ENCODE results near the gene USE1. TPM values are rescaled to one million over a fixed set of nuclear protein-coding genes. Genes with fewer than 3 reads are reported as not detected.
"Not testable (repeated sequence)": the region's sequence is repeated elsewhere in the genome, so short reads cannot be mapped to it uniquely, and the experiment has no call there.

USE1 gene
- total RNA-seq, 4 donors from 2014 or later = 16.6 to 25.5 (median 23.8) TPM

DNA sequence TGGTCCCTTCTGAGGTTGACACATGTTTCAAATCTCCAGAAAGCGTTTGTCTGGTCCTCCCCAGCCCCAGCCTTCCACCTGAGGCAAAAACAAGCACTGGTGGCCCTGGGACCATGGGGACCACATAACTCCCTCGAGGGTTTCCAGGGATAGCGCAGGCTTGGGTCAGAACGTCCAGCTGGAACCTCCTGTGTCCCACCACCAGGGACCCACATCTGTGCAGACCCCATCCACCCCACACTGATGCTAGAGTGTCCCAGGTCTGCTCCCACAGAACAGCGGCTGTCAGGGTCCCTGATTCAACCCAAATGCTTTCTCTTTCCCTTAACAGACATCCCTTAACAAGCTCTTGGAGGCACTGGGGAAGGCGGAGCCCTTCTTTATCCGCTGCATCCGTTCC lies 29.6 kb upstream of the USE1 start:
- DNase-seq (ENCODE audit: low spot score in 2 of 2) = no peak
- WGBS, 2 donors = 88 to 90% methylated on average over 8 of the region's 8 CpGs
- intact Hi-C loops (cut with DNase I; ENCODE audit: low total_unique reads) = no loop called here
- no peak overlapping the region for H3K4me3 ChIP-seq (ENCODE audit: low read depth, poor library complexity, severe bottlenecking)
- TF ChIP-seq, protein P1, sequence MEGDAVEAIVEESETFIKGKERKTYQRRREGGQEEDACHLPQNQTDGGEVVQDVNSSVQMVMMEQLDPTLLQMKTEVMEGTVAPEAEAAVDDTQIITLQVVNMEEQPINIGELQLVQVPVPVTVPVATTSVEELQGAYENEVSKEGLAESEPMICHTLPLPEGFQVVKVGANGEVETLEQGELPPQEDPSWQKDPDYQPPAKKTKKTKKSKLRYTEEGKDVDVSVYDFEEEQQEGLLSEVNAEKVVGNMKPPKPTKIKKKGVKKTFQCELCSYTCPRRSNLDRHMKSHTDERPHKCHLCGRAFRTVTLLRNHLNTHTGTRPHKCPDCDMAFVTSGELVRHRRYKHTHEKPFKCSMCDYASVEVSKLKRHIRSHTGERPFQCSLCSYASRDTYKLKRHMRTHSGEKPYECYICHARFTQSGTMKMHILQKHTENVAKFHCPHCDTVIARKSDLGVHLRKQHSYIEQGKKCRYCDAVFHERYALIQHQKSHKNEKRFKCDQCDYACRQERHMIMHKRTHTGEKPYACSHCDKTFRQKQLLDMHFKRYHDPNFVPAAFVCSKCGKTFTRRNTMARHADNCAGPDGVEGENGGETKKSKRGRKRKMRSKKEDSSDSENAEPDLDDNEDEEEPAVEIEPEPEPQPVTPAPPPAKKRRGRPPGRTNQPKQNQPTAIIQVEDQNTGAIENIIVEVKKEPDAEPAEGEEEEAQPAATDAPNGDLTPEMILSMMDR (IDR thresholded peaks at IDR 0.05) = no peak
- TF ChIP-seq POLR2A (IDR thresholded peaks at IDR 0.05) = no peak

GRCh38 chr19:17191736-17192135 lies 23.4 kb upstream of the USE1 start:
- WGBS, 2 donors = 81 to 97% methylated on average over 6 of the region's 6 CpGs
- H3K4me3 ChIP-seq (ENCODE audit: low read depth, poor library complexity, severe bottlenecking); DNase-seq (ENCODE audit: low spot score in 2 of 2): not testable (repeated sequence)
- intact Hi-C loops (cut with DNase I; ENCODE audit: low total_unique reads) = loop anchor here (10.0 kb wide), 1 partner anchor 427 kb away; no protein-coding TSS in a partner anchor

DNA sequence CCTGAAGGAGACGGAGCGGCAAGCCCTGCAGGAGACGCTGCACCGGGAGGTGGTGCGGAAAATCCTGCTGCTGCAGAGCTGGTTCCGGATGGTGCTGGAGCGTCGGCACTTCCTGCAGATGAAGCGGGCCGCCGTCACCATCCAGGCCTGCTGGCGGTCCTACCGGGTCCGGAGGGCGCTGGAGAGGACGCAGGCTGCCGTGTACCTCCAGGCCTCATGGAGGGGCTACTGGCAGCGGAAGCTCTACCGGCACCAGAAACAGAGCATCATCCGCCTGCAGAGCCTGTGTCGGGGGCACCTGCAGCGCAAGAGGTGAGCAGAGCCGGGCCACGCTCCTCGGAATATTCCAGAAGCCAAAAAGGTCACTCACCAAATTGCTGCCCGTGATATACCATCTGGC lies 22.4 kb upstream of the USE1 start:
- DNase-seq (ENCODE audit: low spot score in 2 of 2) = no peak
- intact Hi-C loops (cut with DNase I; ENCODE audit: low total_unique reads) = loop anchor here (10.0 kb wide), 1 partner anchor 428 kb away; no protein-coding TSS in a partner anchor
- H3K4me3 ChIP-seq (ENCODE audit: low read depth, poor library complexity, severe bottlenecking) = no peak overlapping the region
- TF ChIP-seq, protein P1 (IDR thresholded peaks at IDR 0.05) = no peak
- no peak for TF ChIP-seq POLR2A (IDR thresholded peaks at IDR 0.05)
- WGBS, 2 donors = 96 to 98% methylated on average over 19 to 23 of the region's 26 CpGs

GRCh38 chr19:17194608-17195007 lies 20.5 kb upstream of the USE1 start:
- H3K4me3 ChIP-seq (ENCODE audit: low read depth, poor library complexity, severe bottlenecking) = no peak overlapping the region
- no peak for DNase-seq (ENCODE audit: low spot score in 2 of 2)
- TF ChIP-seq, protein P1 (IDR thresholded peaks at IDR 0.05) = no peak
- TF ChIP-seq POLR2A (IDR thresholded peaks at IDR 0.05) = no peak
- intact Hi-C loops (cut with DNase I; ENCODE audit: low total_unique reads) = loop anchor here (10.0 kb wide), 1 partner anchor 430 kb away; no protein-coding TSS in a partner anchor
- 94% methylated on average over 16 of the region's 16 CpGs for WGBS, 2 donors

DNA sequence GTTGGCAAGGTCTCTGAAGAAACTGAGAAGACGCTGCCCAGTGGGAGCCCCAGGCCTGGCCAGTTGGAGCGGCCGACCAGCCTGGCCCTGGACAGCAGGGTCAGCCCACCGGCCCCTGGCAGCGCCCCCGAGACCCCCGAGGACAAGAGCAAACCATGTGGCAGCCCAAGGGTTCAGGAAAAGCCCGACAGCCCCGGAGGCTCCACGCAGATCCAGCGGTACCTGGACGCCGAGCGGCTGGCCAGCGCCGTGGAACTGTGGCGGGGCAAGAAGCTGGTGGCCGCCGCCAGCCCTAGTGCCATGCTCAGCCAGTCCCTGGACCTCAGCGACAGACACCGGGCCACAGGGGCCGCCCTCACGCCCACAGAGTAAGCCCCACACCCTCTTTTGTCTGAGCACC lies 20.1 kb upstream of the USE1 start:
- intact Hi-C loops (cut with DNase I; ENCODE audit: low total_unique reads) = loop anchor here (10.0 kb wide), 1 partner anchor 430 kb away; no protein-coding TSS in a partner anchor
- no peak for DNase-seq (ENCODE audit: low spot score in 2 of 2)
- WGBS, 2 donors = 96 to 97% methylated on average over 10 to 22 of the region's 23 CpGs
- H3K4me3 ChIP-seq (ENCODE audit: low read depth, poor library complexity, severe bottlenecking) = no peak overlapping the region
- TF ChIP-seq, protein P1 (IDR thresholded peaks at IDR 0.05) = no peak
- TF ChIP-seq POLR2A (IDR thresholded peaks at IDR 0.05) = no peak

GRCh38 chr19:17196610-17197009 lies 18.5 kb upstream of the USE1 start:
- TF ChIP-seq POLR2A (IDR thresholded peaks at IDR 0.05) = no peak
- TF ChIP-seq, protein P1 (IDR thresholded peaks at IDR 0.05) = no peak
- WGBS, 2 donors = 97 to 98% methylated on average over 7 of the region's 7 CpGs
- no peak overlapping the region for H3K4me3 ChIP-seq (ENCODE audit: low read depth, poor library complexity, severe bottlenecking)
- no peak for DNase-seq (ENCODE audit: low spot score in 2 of 2)
- intact Hi-C loops (cut with DNase I; ENCODE audit: low total_unique reads) = loop anchor here (10.0 kb wide), 1 partner anchor 432 kb away; no protein-coding TSS in a partner anchor
